ENCODE measurements around the gene EIF3I. TPM values are rescaled to one million over a fixed set of nuclear protein-coding genes. Genes with fewer than 3 reads are reported as not detected.

Gene EIF3I
- total RNA-seq, 1 experiment from 2014 or later = 222 TPM

DNA sequence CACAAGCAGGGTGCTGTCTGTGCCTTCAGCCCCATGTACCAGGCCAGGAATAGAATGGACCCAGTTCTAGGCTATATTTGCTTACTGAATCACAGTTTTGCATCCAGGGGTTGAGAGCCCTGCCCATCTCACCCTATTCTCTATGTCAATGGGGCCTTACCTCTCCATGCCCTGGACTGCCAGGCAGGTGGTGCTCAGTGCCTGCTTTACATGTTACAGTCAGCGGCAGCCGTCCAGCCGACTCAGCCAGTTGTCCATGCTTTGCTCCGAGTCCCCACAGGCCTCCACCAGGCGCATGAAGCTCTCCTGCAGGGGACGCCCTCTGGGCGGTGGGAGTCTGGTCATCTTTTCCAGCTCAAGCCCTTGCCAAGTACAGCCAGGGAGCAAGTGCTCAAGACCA lies 12.6 kb downstream of the EIF3I start:
- no peak for TF ChIP-seq CTCF (conservative IDR thresholded peaks at IDR 0.05)
- Mint-ChIP-seq H3K4me1 (peaks cover 10 to 12% of the 10 kb centered on the region in 2 experiments), H3K4me3 (no peak overlapping the region), H3K9me3 (no peaks in the 10 kb centered on the region), H3K27me3 (ENCODE audit: low read depth) (no peaks in the 10 kb centered on the region), H3K36me3 (ENCODE audit: insufficient read depth in 1 of 3, low read depth in 3 of 3) (peaks cover 7 to 48% (median 15%) of the 10 kb centered on the region in 3 experiments; a peak in 6 of 7 replicates), H3K27ac (0 out of 7 replicates have a peak overlapping the region, but pooled peaks of 2 of the 3 experiments have one; percentile 16 to 53)
- Histone ChIP-seq H3K79me1 (ENCODE audit: insufficient read depth, low read depth, low read length, poor library complexity, severe bottlenecking) (no peaks in the 10 kb centered on the region), H3K23me2 (ENCODE audit: insufficient read length, low read depth, low read length, poor library complexity, severe bottlenecking) (peaks cover 6% of the 10 kb centered on the region), H2AK5ac (ENCODE audit: insufficient read length, low read length) (no peak overlapping the region), H3K27ac (ENCODE audit: insufficient read length, low read depth, low read length) (no peak overlapping the region), H2BK12ac (ENCODE audit: insufficient read length, low read depth, low read length) (no peak overlapping the region), H4K5ac (ENCODE audit: insufficient read length, low read depth, low read length) (no peak overlapping the region), H2BK20ac (ENCODE audit: low read depth, low read length, poor library complexity, severe bottlenecking) (no peak overlapping the region), H2BK5ac (ENCODE audit: insufficient read length, low read length) (no peak overlapping the region), H4K91ac (ENCODE audit: insufficient read length, low read depth, low read length) (no peak overlapping the region), H3K4ac (ENCODE audit: low read depth, low read length) (no peak overlapping the region), H3K9me3 (ENCODE audit: control insufficient read depth, low read depth, low read length) (no peaks in the 10 kb centered on the region), H2BK15ac (ENCODE audit: low read depth, low read length) (no peak overlapping the region), H3K18ac (ENCODE audit: insufficient read length, low read depth, low read length) (no peak overlapping the region), H3K4me1 (ENCODE audit: insufficient read depth, low read length) (no peaks in the 10 kb centered on the region), H2BK120ac (ENCODE audit: low read depth, low read length, poor library complexity, severe bottlenecking) (no peak overlapping the region), H2AFZ (ENCODE audit: low read length) (no peak overlapping the region), H3K79me2 (ENCODE audit: insufficient read depth, low read length) (no peaks in the 10 kb centered on the region), H3K27me3 (ENCODE audit: insufficient read depth, low read length) (no peaks in the 10 kb centered on the region), H3K56ac (ENCODE audit: insufficient read length, low read depth, low read length) (no peak overlapping the region), H4K8ac (replicated peaks; ENCODE audit: insufficient read length, low read depth, low read length) (no peak overlapping the region), H3K9ac (ENCODE audit: extremely low read depth, insufficient read length, low read length) (no peak overlapping the region), H3K23ac (ENCODE audit: insufficient read length, low read depth, low read length) (no peak overlapping the region), H3T11ph (ENCODE audit: low read length) (no peak overlapping the region), H4K20me1 (ENCODE audit: control insufficient read depth, insufficient read depth, insufficient read length) (no peaks in the 10 kb centered on the region), H3K4me2 (ENCODE audit: insufficient read depth, insufficient read length, low read length) (no peak overlapping the region), H3K14ac (ENCODE audit: insufficient read depth, low read length) (no peak overlapping the region)
- DNase-seq = peak; percentile 53
- no CpG with 5 or more reads among the region's 7 CpGs for WGBS (ENCODE audit: extremely low coverage, insufficient read length, low lambda C conversion rate)

Data from H9 (cell line).